GM18511 (cell line): Measurements from ENCODE around the gene LONRF2.

ENCODE experiments used
- ATAC-seq: cut with Tn5 transposase; IDR thresholded peaks from one replicate; pipeline ENCODE4 v1.9.1; 2021; ENCODE audit warnings: mild to moderate bottlenecking, moderate library complexity; ENCODE audit not compliant: unreplicated experiment

The LONRF2 gene

DNA sequence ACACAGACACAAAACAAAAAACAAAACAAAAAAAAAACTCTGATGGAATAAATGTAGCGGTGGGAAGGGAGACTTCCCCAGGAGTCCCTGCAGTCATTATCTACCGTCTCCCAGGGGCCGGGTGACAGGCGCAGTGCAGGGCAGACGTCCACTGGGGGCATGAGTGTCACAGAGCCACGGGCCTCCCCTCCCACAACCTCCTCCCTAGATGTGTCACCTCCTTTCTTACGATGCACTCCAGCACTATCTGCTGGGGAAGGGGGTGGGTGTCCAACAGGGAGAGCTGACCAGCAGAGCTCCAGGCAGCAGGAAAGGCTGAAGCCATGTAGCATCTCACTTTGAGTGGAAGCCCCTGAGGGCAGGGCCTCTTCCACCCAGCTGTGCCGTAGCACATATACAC, 84.5 kb downstream of the LONRF2 start:
- ATAC-seq: no peak

DNA sequence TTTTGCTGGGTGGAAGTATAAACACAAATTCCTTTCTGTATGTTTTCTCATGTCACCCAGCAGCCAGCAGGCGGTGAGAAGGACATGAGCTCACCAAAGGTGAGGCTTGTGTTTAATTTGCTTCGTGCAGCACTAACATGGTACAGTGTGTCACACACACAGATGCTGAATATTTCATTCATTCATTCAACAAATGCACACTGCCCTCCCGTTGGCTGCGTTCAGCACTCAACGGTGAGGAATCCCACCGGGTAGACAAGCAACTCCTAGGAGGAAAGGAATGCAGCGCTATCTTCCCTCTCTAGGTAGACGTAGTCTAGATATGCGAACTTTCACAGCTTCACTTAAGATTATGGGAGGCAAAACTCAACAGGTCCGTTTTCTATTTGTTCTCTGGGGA, 85.1 kb downstream of the LONRF2 start:
- no peak for ATAC-seq

DNA sequence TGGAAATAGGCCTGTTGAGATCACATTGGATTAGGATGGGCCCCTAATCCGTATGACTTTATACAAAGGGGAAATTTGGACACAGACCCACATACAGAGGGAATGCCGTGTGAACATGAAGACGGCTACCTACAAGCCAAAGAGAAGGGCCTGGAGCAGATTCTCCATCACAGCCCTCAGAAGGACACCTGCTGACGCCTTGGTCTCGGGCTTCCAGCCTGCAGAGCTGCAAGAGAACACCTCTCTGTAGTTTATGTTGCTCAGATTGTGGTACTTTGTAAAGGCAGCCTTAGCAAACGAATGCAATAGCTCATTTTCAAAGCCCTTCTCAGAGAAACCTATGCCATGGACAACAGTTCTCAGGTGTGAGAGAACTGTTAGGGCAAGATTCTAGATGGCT, 86.1 kb downstream of the LONRF2 start:
- ATAC-seq: no peak

DNA sequence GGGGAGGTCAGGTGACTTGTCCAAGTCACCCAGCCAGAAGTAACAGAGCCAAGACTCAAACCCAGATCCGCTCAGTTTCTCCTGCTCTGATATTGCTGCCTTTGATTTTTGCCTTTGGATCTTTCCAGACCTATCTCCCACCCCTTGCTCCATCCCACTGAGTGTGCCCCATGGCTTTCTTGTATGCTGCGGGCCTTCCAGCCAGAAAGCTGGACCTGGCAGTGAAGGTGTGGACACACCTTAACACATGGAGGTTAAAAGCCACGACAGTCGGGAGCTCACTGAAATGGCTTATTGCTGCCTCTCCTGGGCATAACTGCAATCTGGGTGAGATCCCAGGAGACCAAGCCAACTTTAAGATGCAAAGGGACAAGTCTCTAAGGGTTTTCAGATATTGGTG, 86.7 kb downstream of the LONRF2 start:
- ATAC-seq: no peak

DNA sequence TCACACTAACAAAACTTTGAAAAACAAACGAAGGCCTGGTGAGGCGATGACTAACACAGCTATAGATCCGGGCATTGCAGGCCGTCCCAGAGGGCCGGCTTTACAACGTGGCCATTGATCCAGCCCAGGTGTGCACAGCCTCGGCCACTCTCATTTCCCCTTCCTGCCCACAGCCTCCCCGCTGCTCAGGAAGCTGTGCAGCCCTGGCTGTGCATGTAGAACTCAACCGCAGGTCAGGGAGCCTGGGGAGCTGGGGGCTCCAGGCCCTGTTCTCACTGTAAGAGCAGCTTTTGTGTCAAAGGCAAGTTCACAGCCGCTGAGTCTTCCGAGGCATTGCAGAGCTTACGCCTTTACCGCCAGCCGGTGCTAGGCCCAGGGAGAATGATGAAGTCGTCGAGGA, 87.2 kb downstream of the LONRF2 start:
- ATAC-seq: peak; percentile 98

DNA sequence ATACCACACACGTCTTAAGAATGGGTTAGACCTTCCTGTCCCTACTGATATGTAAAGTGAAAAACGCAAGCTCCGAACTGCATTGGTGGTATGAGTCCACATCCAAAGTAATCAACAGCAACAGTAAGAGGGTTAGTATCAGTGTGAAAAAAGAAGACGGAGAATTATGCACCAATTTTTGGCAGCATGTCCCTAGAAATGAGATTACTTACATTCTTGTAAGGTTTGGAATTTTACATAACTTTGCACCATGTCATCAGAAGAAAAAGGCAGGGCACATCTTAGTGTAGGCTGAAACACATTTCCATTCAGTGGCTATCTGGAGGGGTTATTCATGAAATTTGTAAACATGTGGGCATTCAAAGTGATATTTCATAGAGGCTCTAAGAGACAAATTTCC, 88.2 kb downstream of the LONRF2 start:
- no peak for ATAC-seq

DNA sequence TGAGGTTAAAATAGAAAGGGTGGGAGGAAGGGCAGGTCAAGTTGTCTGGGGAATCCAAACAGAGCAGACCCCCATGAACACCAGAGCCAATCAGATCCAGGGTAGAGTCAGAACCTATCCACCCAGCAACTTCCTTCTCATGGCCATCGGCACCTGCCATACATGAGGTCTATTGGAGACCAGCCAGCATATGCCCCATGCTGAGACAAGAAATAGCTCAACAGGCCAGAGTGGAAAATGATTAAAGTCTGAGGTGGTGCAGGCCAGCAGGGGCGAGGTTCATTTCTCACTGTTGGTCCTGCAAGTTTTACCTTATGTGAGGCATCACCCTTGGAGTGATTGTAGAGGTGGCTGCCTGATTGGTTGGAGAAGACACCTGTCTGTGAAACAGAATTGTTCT, 89.2 kb downstream of the LONRF2 start:
- no peak for ATAC-seq

DNA sequence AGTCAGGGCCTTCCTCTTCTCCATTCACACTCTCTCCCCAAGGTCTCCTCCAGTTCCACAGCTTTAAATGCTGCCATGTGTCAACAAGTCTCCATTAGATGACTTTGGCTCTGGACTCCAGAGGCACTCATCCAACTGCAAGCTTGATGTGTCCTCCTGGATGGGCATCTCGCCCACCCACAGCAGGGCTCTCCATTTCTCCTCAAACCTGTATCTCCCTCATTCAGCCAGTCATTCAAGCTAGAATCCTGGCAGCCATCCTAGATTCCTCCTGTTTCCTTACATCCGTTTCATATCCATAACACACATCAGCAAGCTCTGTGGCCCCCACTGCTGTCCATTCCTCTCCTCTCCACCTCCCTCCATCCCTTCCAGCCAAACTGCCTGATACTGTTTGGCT, 91.5 kb downstream of the LONRF2 start:
- ATAC-seq: no peak

DNA sequence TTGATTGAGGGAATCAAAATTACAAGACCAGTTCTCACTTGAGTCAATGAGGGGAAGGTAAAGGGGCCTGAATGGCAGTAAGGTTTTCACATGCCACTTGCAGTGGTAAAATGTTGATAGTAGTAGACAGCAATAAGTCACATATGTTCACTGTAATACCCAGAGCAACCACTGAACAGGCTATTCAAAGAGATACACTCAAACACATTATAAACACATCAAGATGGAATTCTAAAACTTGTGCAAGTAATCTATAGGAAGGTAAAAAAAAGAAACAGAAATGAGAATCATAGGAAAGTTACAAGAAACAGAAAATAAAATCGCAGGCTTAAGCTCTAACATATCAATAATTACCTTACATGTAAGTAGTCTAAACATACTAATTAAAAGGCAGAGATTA, 93.3 kb downstream of the LONRF2 start:
- no peak for ATAC-seq

DNA sequence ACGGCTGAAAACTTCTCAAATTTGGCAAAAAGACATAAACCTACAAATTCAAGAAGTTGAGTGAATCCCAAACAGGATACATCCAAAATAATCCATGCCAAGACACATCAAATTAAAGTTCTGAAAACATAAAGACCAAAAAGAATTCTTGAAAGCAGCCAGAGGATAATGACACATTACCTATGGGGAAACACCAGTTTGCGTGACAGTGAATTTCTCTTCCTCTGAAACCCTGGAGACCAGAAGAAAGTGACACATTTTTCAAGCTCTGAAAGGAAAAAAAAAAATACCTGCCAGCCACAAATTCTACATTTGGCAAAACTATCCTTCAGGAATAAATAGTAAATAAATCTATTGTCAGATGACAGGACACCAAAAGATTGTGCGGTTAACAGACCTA, 93.9 kb downstream of the LONRF2 start:
- no peak for ATAC-seq

DNA sequence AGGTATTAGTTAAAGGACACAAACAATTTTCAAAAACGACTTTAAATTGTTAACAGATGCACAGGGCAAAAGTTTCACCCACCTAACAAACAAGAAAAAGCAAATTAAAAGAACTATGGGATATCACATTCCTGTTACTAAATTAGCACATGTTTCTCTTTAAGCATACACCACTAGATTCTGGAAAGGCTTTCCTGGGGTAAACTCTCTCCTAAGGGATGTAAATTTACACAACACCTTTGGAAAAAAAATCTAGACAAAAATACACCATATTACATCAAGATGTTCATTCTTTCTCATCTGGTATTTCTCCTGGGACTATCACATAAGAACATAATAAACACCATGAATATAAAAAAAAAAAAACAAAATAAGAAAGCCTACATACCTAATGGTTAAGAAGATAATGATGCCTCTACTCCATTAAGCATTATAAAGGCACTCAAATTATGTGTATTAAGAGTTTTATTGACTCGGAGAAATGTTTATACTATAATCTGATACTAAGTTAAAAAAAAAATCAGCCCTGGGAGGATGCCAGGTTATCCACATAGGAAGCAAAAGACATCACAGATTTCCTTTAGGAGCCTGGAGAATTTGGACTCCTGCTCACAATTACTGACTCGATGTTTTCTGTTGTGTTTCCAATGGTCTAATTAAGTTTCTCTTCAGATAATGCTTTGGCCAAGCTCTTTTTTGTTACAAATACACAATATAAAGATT, 97.2 kb downstream of the LONRF2 start:
- no peak for ATAC-seq

DNA sequence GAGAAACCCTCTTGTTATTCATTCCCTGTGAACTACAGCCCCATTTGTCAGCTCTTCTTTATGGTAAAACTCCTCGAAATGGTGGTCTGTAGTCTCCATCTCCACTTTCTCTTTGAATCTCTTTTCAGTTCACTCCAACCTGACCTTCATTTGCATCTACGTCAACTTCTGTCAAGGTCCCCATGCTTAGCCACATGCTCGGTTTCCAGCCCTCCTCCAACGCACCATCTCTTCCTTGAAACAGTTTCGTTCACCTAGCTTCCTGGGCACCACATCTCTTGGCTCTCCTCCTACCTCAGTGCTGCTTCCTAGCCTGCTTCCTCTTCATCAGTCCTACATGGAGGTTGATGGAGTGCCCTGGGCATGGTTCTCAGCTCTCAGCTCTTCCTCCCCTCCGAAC, 98.8 kb downstream of the LONRF2 start:
- ATAC-seq: no peak
